Glomerular visceral epithelial cell (primary cell): ENCODE measurements around the gene HMGCS2.

Experiments
- DNase-seq: peaks from one replicate; pipeline ENCODE4 v3.0.0-alpha.2; 2016; ENCODE audit errors: extremely low spot score

The HMGCS2 gene

GRCh38 chr1:119768778-119769177, at the start of gene HMGCS2:
Gene HMGCS2 (minus strand): TSS chr1:119768905. CDS start chr1:119768844, 61 bp downstream.
- DNase-seq = no peak

- DNase-seq = no peak
Measured at GRCh38 chr1:119818181-119818580, 49.5 kb upstream of the HMGCS2 start.

GRCh38 chr1:119816407-119816806, 47.7 kb upstream of the HMGCS2 start:
- peak; percentile 42 for DNase-seq

GRCh38 chr1:119815928-119816327, 47.2 kb upstream of the HMGCS2 start:
- DNase-seq = no peak

- DNase-seq = peak; percentile 26
Measured at GRCh38 chr1:119815361-119815760, 46.7 kb upstream of the HMGCS2 start.

GRCh38 chr1:119814288-119814687, 45.6 kb upstream of the HMGCS2 start:
- DNase-seq = no peak

GRCh38 chr1:119811985-119812557, 43.4 kb upstream of the HMGCS2 start:
- DNase-seq = no peak

- no peak for DNase-seq
Measured at GRCh38 chr1:119811387-119811786, 42.7 kb upstream of the HMGCS2 start, which contains the start of gene REG4. Gene REG4 (minus strand): TSS chr1:119811460. CDS start chr1:119808769, 2,691 bp downstream.

GRCh38 chr1:119808972-119809550, 40.4 kb upstream of the HMGCS2 start:
- peak; percentile 71 for DNase-seq

- no peak for DNase-seq
Measured at GRCh38 chr1:119808491-119808890, 39.8 kb upstream of the HMGCS2 start.

GRCh38 chr1:119806489-119806888, 37.8 kb upstream of the HMGCS2 start:
- DNase-seq = no peak

- DNase-seq = no peak
Measured at GRCh38 chr1:119805746-119806145, 37.0 kb upstream of the HMGCS2 start.

GRCh38 chr1:119805247-119805646, 36.5 kb upstream of the HMGCS2 start:
- DNase-seq = no peak

GRCh38 chr1:119799599-119800177, 31.0 kb upstream of the HMGCS2 start:
- DNase-seq = no peak

GRCh38 chr1:119799003-119799402, 30.3 kb upstream of the HMGCS2 start:
- DNase-seq = no peak

- DNase-seq = no peak
Measured at GRCh38 chr1:119797606-119798005, 28.9 kb upstream of the HMGCS2 start.

GRCh38 chr1:119797162-119797561, 28.5 kb upstream of the HMGCS2 start:
- DNase-seq = no peak

GRCh38 chr1:119795261-119796200, 26.8 kb upstream of the HMGCS2 start:
- no peak for DNase-seq

- DNase-seq = no peak
Measured at GRCh38 chr1:119794876-119795240, 26.2 kb upstream of the HMGCS2 start.

- no peak for DNase-seq
Measured at GRCh38 chr1:119794230-119794875, 25.6 kb upstream of the HMGCS2 start.

- no peak for DNase-seq
Measured at GRCh38 chr1:119791377-119791776, 22.7 kb upstream of the HMGCS2 start.
